Caco-2 (cell line): ENCODE results near the gene GBP4. TPM values are rescaled to one million over a fixed set of nuclear protein-coding genes. Genes with fewer than 3 reads are reported as not detected.

Source experiments
- BruUV-seq: library from RNA; stranded (reverse); fragments of 400-500 nt; replicated peaks from 2 replicates; lab custom pipeline; 2021; lab: Mats Ljungman, UMichigan
- CTCF ChIA-PET: fragments of 300-600 bp; sonication (Branson Sonifier 250); formaldehyde crosslinking; loops from one replicate; lab custom pipeline; 2022; ENCODE audit warnings: antibody characterized with exemption; lab: Charles Lee
- POLR2A ChIA-PET: fragments of 300-600 bp; sonication (Branson Sonifier 250); formaldehyde crosslinking; loops from one replicate; lab custom pipeline; 2022; ENCODE audit warnings: antibody characterized with exemption; lab: Charles Lee
- DNase-seq, 2 experiments: peaks; one replicate each; pipeline versions ENCODE4 v3.0.0 to v3.0.0-alpha.2; 2020 to 2022
- H3K27me3 ChIP-seq: replicated peaks from 2 replicates; pipeline ENCODE4 v1.6.0; 2011; ENCODE audit warnings: low read length; ENCODE audit not compliant: control insufficient read depth, insufficient read depth
- H3K36me3 ChIP-seq: 2 replicates; pipeline ENCODE4 v1.5.1; 2011; ENCODE audit warnings: low read length; ENCODE audit not compliant: control insufficient read depth, insufficient read depth
- H3K4me1 ChIP-seq: fragments of 250-450 bp; sonication (Bioruptor Pico); 2 replicates; pipeline ENCODE4 v1.5.1; 2020; ENCODE audit warnings: mild to moderate bottlenecking
- H3K4me3 ChIP-seq: 2 replicates; pipeline ENCODE4 v1.5.1; 2011; ENCODE audit warnings: low read depth, mild to moderate bottlenecking, control low read depth, low read length
- H3K9me3 ChIP-seq: fragments of 250-450 bp; sonication (Bioruptor Pico); 2 replicates; pipeline ENCODE4 v1.5.1; 2020; ENCODE audit warnings: mild to moderate bottlenecking, moderate library complexity
- H3K27ac Mint-ChIP-seq: one replicate; pipeline ENCODE4 v1.8.0; 2022; ENCODE audit warnings: mixed read lengths; ENCODE audit not compliant: unreplicated experiment
- H3K27me3 Mint-ChIP-seq: one replicate; pipeline ENCODE4 v1.8.0; 2022; ENCODE audit warnings: mixed read lengths; ENCODE audit not compliant: insufficient read depth, unreplicated experiment
- H3K36me3 Mint-ChIP-seq: one replicate; pipeline ENCODE4 v1.8.0; 2022; ENCODE audit warnings: mild to moderate bottlenecking, mixed read lengths; ENCODE audit not compliant: insufficient read depth, unreplicated experiment
- H3K4me1 Mint-ChIP-seq: one replicate; pipeline ENCODE4 v1.8.0; 2022; ENCODE audit warnings: low read depth, mixed read lengths; ENCODE audit not compliant: unreplicated experiment
- H3K4me3 Mint-ChIP-seq: one replicate; pipeline ENCODE4 v1.8.0; 2022; ENCODE audit warnings: mild to moderate bottlenecking, moderate library complexity, mixed read lengths; ENCODE audit not compliant: unreplicated experiment
- H3K9me3 Mint-ChIP-seq: one replicate; pipeline ENCODE4 v1.8.0; 2022; ENCODE audit warnings: mixed read lengths; ENCODE audit not compliant: unreplicated experiment
- intact Hi-C: fragments of 100-400 bp; cut with micrococcal nuclease; formaldehyde crosslinking; loops from one replicate; pipeline ENCODE4 v1.10.0; 2022; ENCODE audit not compliant: unreplicated experiment
- total RNA-seq: library from RNA; stranded (reverse); gene quantifications from 2 replicates; pipeline ENCODE4 v1.2.3, GENCODE V29; 2022
- TF ChIP-seq, protein P1 (sequence below), 2 experiments: fragments of 200-600 bp in 1 of 2; IDR thresholded peaks; 1 replicate in 1 of 2; 2 replicates in 1 of 2; pipeline versions ENCODE4 v1.5.1 to v1.8.0; 2011 to 2022; ENCODE audit warnings: antibody characterized with exemption in 1 of 2, control low read depth in 1 of 2, inconsistent platforms in 1 of 2, low read depth in 1 of 2, low read length in 1 of 2, mild to moderate bottlenecking in 1 of 2, moderate library complexity in 1 of 2; ENCODE audit not compliant: insufficient read depth in 1 of 2, severe bottlenecking in 1 of 2, unreplicated experiment in 1 of 2

GBP4 gene
- total RNA-seq, 1 experiment from 2014 or later: not detected

DNA sequence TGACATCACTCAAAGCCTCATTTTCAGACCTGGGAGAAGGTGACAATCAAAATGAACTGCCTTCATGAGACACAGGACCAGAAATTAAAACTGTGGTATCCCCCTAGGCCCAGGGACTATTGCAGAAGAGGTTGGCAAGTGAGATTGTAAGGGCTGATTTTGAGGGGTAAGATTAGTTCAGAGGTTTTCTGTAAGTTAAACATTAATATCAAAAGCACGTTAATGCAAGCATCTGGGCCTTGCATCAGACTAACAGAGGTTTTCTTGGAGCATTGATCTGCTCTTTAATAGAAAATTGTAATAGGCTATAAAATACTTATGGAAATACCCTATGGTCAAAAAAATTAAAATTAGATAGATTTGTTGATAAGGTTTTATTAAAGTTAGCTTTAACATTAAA, 14.6 kb upstream of the GBP4 start:
- Mint-ChIP-seq H3K36me3 (no peaks in the 10 kb centered on the region), H3K27ac (no peak overlapping the region), H3K9me3 (peaks cover 9% of the 10 kb centered on the region), H3K27me3 (no peaks in the 10 kb centered on the region), H3K4me3 (no peak overlapping the region), H3K4me1 (no peaks in the 10 kb centered on the region)
- Histone ChIP-seq H3K4me3 (no peak overlapping the region), H3K27me3 (no peaks in the 10 kb centered on the region), H3K9me3 (no peaks in the 10 kb centered on the region), H3K36me3 (no peaks in the 10 kb centered on the region), H3K4me1 (no peaks in the 10 kb centered on the region)
- TF ChIP-seq, protein P1, sequence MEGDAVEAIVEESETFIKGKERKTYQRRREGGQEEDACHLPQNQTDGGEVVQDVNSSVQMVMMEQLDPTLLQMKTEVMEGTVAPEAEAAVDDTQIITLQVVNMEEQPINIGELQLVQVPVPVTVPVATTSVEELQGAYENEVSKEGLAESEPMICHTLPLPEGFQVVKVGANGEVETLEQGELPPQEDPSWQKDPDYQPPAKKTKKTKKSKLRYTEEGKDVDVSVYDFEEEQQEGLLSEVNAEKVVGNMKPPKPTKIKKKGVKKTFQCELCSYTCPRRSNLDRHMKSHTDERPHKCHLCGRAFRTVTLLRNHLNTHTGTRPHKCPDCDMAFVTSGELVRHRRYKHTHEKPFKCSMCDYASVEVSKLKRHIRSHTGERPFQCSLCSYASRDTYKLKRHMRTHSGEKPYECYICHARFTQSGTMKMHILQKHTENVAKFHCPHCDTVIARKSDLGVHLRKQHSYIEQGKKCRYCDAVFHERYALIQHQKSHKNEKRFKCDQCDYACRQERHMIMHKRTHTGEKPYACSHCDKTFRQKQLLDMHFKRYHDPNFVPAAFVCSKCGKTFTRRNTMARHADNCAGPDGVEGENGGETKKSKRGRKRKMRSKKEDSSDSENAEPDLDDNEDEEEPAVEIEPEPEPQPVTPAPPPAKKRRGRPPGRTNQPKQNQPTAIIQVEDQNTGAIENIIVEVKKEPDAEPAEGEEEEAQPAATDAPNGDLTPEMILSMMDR (IDR thresholded peaks at IDR 0.05; ENCODE audit: insufficient read depth in 1 of 2, low read depth in 1 of 2, low read length in 1 of 2, severe bottlenecking in 1 of 2, unreplicated experiment in 1 of 2): no peak
- POLR2A ChIA-PET: no interaction called here
- BruUV-seq: no TSS peak
- CTCF ChIA-PET: no interaction called here
- intact Hi-C loops: no loop called here
- no peak for DNase-seq

DNA sequence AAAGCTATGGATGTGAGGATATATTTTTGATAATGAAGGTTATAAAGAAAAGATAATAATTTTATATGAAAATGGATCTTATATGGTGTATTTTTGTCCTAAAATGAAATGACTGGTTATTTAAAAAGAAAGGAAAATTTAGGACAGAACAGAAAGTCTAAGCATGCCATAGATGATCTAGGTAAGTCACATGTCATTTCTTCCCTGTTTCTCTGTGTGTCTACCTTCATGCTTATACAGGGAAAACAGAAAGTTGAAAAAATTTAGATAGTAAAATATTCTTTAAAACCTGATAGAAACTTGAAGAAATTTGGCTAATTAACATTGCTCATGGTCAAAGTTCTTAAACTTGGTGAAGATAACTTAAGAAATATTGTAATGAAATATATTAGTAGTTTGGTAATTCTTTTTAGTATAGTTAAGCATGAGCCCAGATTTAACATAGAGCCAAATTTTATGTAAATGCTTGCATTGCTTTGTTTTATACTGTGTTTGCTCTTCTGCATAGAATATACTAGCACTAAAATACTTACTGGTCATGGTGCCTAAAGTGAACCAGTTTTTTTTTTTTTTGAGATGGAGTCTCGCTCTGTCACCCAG, 12.4 kb upstream of the GBP4 start:
- Histone ChIP-seq H3K4me3 (no peak overlapping the region), H3K27me3 (no peaks in the 10 kb centered on the region), H3K9me3 (no peaks in the 10 kb centered on the region), H3K4me1 (no peaks in the 10 kb centered on the region), H3K36me3 (no peaks in the 10 kb centered on the region)
- no peaks in the 10 kb centered on the region for H3K27me3 Mint-ChIP-seq
- intact Hi-C loops: no loop called here
- no peak for DNase-seq
- BruUV-seq: no TSS peak
- ChIA-PET POLR2A (no interaction called here), CTCF (no interaction called here)
- H3K9me3 Mint-ChIP-seq: peaks cover 21% of the 10 kb centered on the region
- no peaks in the 10 kb centered on the region for H3K4me1 Mint-ChIP-seq
- no peak overlapping the region for H3K27ac Mint-ChIP-seq
- H3K4me3 Mint-ChIP-seq: no peak overlapping the region
- TF ChIP-seq, protein P1 (IDR thresholded peaks at IDR 0.05; ENCODE audit: insufficient read depth in 1 of 2, low read depth in 1 of 2, low read length in 1 of 2, severe bottlenecking in 1 of 2, unreplicated experiment in 1 of 2): no peak
- H3K36me3 Mint-ChIP-seq: no peaks in the 10 kb centered on the region

DNA sequence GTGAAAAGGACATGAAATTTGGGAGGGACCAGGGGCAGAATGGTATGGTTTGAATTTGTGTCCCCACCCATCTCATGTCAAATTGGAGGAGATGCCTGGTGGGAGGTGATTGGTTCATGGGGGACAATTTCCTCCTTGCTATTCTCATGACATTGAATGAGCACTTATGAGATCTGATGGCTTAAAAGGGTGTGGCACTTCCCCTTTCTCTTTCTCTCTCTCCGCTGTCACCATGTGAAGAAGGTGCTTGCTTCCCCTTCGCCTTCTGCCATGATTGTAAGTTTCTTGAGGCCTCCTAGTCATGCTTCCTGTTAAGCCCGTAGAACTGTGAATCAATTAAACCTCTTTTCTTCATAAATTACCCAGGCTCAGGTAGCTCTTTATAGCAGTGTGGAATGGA, 7.6 kb upstream of the GBP4 start:
- CTCF ChIA-PET: no interaction called here
- no peaks in the 10 kb centered on the region for H3K36me3 Mint-ChIP-seq
- intact Hi-C loops: no loop called here
- no peak for DNase-seq
- no peaks in the 10 kb centered on the region for H3K4me1 Mint-ChIP-seq
- H3K27me3 ChIP-seq: no peaks in the 10 kb centered on the region
- POLR2A ChIA-PET: no interaction called here
- no TSS peak for BruUV-seq
- no peak overlapping the region for H3K4me3 ChIP-seq
- no peaks in the 10 kb centered on the region for H3K36me3 ChIP-seq
- TF ChIP-seq, protein P1 (IDR thresholded peaks at IDR 0.05; ENCODE audit: insufficient read depth in 1 of 2, low read depth in 1 of 2, low read length in 1 of 2, severe bottlenecking in 1 of 2, unreplicated experiment in 1 of 2): no peak
- no peaks in the 10 kb centered on the region for H3K9me3 ChIP-seq
- no peaks in the 10 kb centered on the region for H3K4me1 ChIP-seq
- H3K27ac Mint-ChIP-seq: no peak overlapping the region
- H3K27me3 Mint-ChIP-seq: no peaks in the 10 kb centered on the region
- H3K9me3 Mint-ChIP-seq: peaks cover 21% of the 10 kb centered on the region
- no peak overlapping the region for H3K4me3 Mint-ChIP-seq
